Stomach (tissue), 9 donors: ENCODE measurements around the gene VPS41. TPM values are rescaled to one million over a fixed set of nuclear protein-coding genes. Genes with fewer than 3 reads are reported as not detected.
A peak's percentile ranks its signal among the peaks of the same experiment; 100 is the strongest.

Experiments used
- DNase-seq, 2 donors: peaks; one replicate each; pipeline versions ENCODE4 v3.0.0 to v3.0.0-alpha.2; 2013 to 2019
- H3K27ac ChIP-seq, 5 donors: fragments of 200-600 bp in 4 of 5; sonication (generic) in 4 of 5; one replicate each; pipeline ENCODE4 v1.5.1; 2013 to 2019; ENCODE audit warnings: mild to moderate bottlenecking in 1 of 5, moderate library complexity in 1 of 5
- H3K27me3 ChIP-seq, 3 donors: fragments of 200-600 bp; sonication (generic); one replicate each; pipeline ENCODE4 v1.5.1; 2017 to 2019; ENCODE audit warnings: mixed run types in 1 of 3
- H3K36me3 ChIP-seq, 4 donors: fragments of 200-600 bp; sonication (generic); 1 replicate in 3 of 4; 2 replicates in 1 of 4; pipeline ENCODE4 v1.5.1; 2016 to 2019
- H3K4me1 ChIP-seq, 4 donors: fragments of 200-600 bp; sonication (generic); one replicate each; pipeline ENCODE4 v1.5.1; 2016 to 2019
- H3K4me3 ChIP-seq, 4 donors: fragments of 200-600 bp; sonication (generic) in 3 of 4; one replicate each; pipeline ENCODE4 v1.5.1; 2016 to 2019; ENCODE audit warnings: mild to moderate bottlenecking in 1 of 4
- H3K9me3 ChIP-seq, 4 donors: fragments of 200-600 bp; sonication (generic); one replicate each; pipeline ENCODE4 v1.5.1; 2016 to 2019
- CTCF ChIP-seq, 7 experiments: fragments of 450-650 bp in 4 of 7; fragments of 200-600 bp in 3 of 7; sonication (generic) in 3 of 7; IDR thresholded peaks; one replicate each; pipeline ENCODE4 v1.5.1; 2016 to 2019; ENCODE audit warnings: antibody characterized with exemption in 7 of 7, control low read depth in 2 of 7, mild to moderate bottlenecking in 1 of 7
- EP300 ChIP-seq: sonication (generic); formaldehyde crosslinking; IDR thresholded peaks from one replicate; pipeline ENCODE4 v1.6.1; 2017; ENCODE audit warnings: antibody characterized with exemption
- POLR2A ChIP-seq, 4 donors: fragments of 450-650 bp; IDR thresholded peaks; one replicate each; pipeline ENCODE4 v1.6.1; 2016; ENCODE audit warnings: antibody characterized with exemption in 4 of 4, control low read depth in 2 of 4, mild to moderate bottlenecking in 1 of 4, moderate library complexity in 1 of 4
- POLR2AphosphoS5 ChIP-seq, 3 donors: sonication (generic); formaldehyde crosslinking; IDR thresholded peaks; one replicate each; pipeline ENCODE4 v1.6.1; 2016; ENCODE audit warnings: antibody characterized with exemption in 3 of 3
- WGBS, 5 donors: extraction: QIAGEN DNeasy Blood & Tissue Kit in 3 of 5; methylation state at CpG; one replicate each; pipeline versions ENCODE4 v1.1.5 to v1.1.7; 2013 to 2018; 5-methylcytosine and 5-hydroxymethylcytosine counted together
- intact Hi-C: fragments of 100-400 bp; cut with DNase I; formaldehyde crosslinking; loops from one replicate; pipeline ENCODE4 v1.15.1; 2023; ENCODE audit warnings: low total_unique reads
- polyA plus RNA-seq, 3 donors: library from polyadenylated mRNA; stranded (reverse); fragments of 200-250 nt; gene quantifications; one replicate each; pipeline ENCODE4 v1.2.3, GENCODE V29; 2013
- total RNA-seq, 5 donors: library from RNA; depleted of rRNA; stranded (reverse); fragments of >200 nt; gene quantifications; one replicate each; pipeline versions ENCODE4 v1.1.0 to v1.2.3, GENCODE V29; 2014 to 2016
- donor health status: healthy with polysubstance abuse.
- donor health status: Bipolar disorder and iron deficiency.
- donor health status: healthy.

VPS41 gene
- total and polyA plus RNA-seq, 8 donors = 8.2 to 122 (median 41.4) TPM

GRCh38 chr7:38863601-38864291 lies 45.2 kb downstream of the VPS41 start:
- Histone ChIP-seq H3K9me3 (no peaks in the 10 kb centered on the region), H3K4me1 (peaks cover 0 to 3% (median 0%) of the 10 kb centered on the region in 4 donors), H3K27me3 (no peaks in the 10 kb centered on the region), H3K36me3 (peaks cover 3 to 54% (median 35%) of the 10 kb centered on the region in 4 donors), H3K27ac (no peak overlapping the region), H3K4me3 (no peak overlapping the region)
- intact Hi-C loops = no loop called here
- WGBS, 5 donors = 45 to 72% (median 57%) methylated on average over 7 of the region's 7 CpGs
- DNase-seq = peak; percentile 33 to 88
- TF ChIP-seq POLR2AphosphoS5 (IDR thresholded peaks at IDR 0.05) (no peak), CTCF (IDR thresholded peaks at IDR 0.05) (no peak), POLR2A (IDR thresholded peaks at IDR 0.05) (no peak), EP300 (no peak)

GRCh38 chr7:38862666-38863065 lies 46.3 kb downstream of the VPS41 start:
- WGBS, 5 donors = 86 to 91% (median 89%) methylated on average over 3 of the region's 3 CpGs
- TF ChIP-seq EP300 (no peak), POLR2AphosphoS5 (IDR thresholded peaks at IDR 0.05) (no peak), CTCF (IDR thresholded peaks at IDR 0.05) (no peak), POLR2A (IDR thresholded peaks at IDR 0.05) (no peak)

GRCh38 chr7:38858259-38858884 lies 50.6 kb downstream of the VPS41 start:
- intact Hi-C loops = no loop called here
- Histone ChIP-seq H3K4me1 (peaks cover 0 to under 1% (median 0%) of the 10 kb centered on the region in 4 donors), H3K36me3 (peaks cover 0 to 21% (median 10%) of the 10 kb centered on the region in 4 donors), H3K27ac (no peak overlapping the region), H3K27me3 (no peaks in the 10 kb centered on the region), H3K9me3 (no peaks in the 10 kb centered on the region), H3K4me3 (no peak overlapping the region)
- TF ChIP-seq CTCF (IDR thresholded peaks at IDR 0.05) (no peak), POLR2AphosphoS5 (IDR thresholded peaks at IDR 0.05) (no peak), POLR2A (IDR thresholded peaks at IDR 0.05) (no peak), EP300 (no peak)
- WGBS, 5 donors = 78 to 83% (median 81%) methylated on average over 5 of the region's 5 CpGs
- DNase-seq = peak in 1 of 2 donors; percentile 28

More at GRCh38 chr7:38862666-38863065, 46.3 kb downstream of the VPS41 start:
- H3K9me3 ChIP-seq = no peaks in the 10 kb centered on the region
- H3K4me1 ChIP-seq = peaks cover 0 to 3% (median 0%) of the 10 kb centered on the region in 4 donors
- H3K27ac ChIP-seq = no peak overlapping the region
- peaks cover 0 to 43% (median 25%) of the 10 kb centered on the region in 4 donors for H3K36me3 ChIP-seq
- no peak for DNase-seq
- no peaks in the 10 kb centered on the region for H3K27me3 ChIP-seq
- intact Hi-C loops = no loop called here
- H3K4me3 ChIP-seq = no peak overlapping the region

- Histone ChIP-seq H3K27ac (no peak overlapping the region), H3K36me3 (peaks cover 0 to 7% (median under 1%) of the 10 kb centered on the region in 4 donors), H3K9me3 (no peaks in the 10 kb centered on the region), H3K27me3 (no peaks in the 10 kb centered on the region), H3K4me1 (no peaks in the 10 kb centered on the region), H3K4me3 (no peak overlapping the region)
- WGBS, 5 donors = 83 to 100% (median 98%) methylated on average over 2 of the region's 2 CpGs
- no peak for TF ChIP-seq EP300
- TF ChIP-seq CTCF (IDR thresholded peaks at IDR 0.05) = no peak
- TF ChIP-seq POLR2AphosphoS5 (IDR thresholded peaks at IDR 0.05) = no peak
- TF ChIP-seq POLR2A (IDR thresholded peaks at IDR 0.05) = no peak
- intact Hi-C loops = no loop called here
- DNase-seq = no peak
These were observed 53.1 kb downstream of the VPS41 start for GRCh38 chr7:38855867-38856266.
